Activated naive CD4-positive, alpha-beta T cell treated with anti-CD3 and anti-CD28 coated beads, Interleukin-2, amount 50 U/mL, for 72 hours (primary cell): Measurements from ENCODE around the gene DIP2C. TPM values are rescaled to one million over a fixed set of nuclear protein-coding genes. Genes with fewer than 3 reads are reported as not detected.
A peak's percentile ranks its signal among the peaks of the same experiment; 100 is the strongest.
"Not testable (repeated sequence)": the region's sequence is repeated elsewhere in the genome, so short reads cannot be mapped to it uniquely, and the experiment has no call there.

Experiments used
- ATAC-seq, 2 donors: fragments of 150-1000 bp; cut with Tn5 transposase; 2 replicates each; pipeline ENCODE4 v1.10.0; 2021; ENCODE audit warnings: mild to moderate bottlenecking in 2 of 2, moderate library complexity in 2 of 2
- DNase-seq, 2 donors: peaks; one replicate each; pipeline ENCODE4 v3.0.0; 2021 to 2022; ENCODE audit warnings: low spot score in 2 of 2
- H3K27ac Mint-ChIP-seq, 2 donors: one replicate each; pipeline ENCODE4 v1.8.0; 2022; ENCODE audit warnings: mild to moderate bottlenecking in 2 of 2, mixed read lengths in 2 of 2
- H3K36me3 Mint-ChIP-seq, 2 donors: one replicate each; pipeline ENCODE4 v1.8.0; 2022; ENCODE audit warnings: mixed read lengths in 2 of 2
- H3K9me3 Mint-ChIP-seq, 2 donors: one replicate each; pipeline ENCODE4 v1.8.0; 2022; ENCODE audit warnings: mixed read lengths in 2 of 2
- total RNA-seq, 2 donors: library from RNA; stranded (reverse); gene quantifications; one replicate each; pipeline ENCODE4 v1.2.3, GENCODE V29; 2022

Gene DIP2C
- total RNA-seq, 2 donors from 2014 or later = 0.55 to 1.7 TPM

- DNase-seq (no peak), ATAC-seq (no peak)
- H3K9me3 Mint-ChIP-seq = no peaks in the 10 kb centered on the region
- no peak overlapping the region for H3K27ac Mint-ChIP-seq
- H3K36me3 Mint-ChIP-seq = no peaks in the 10 kb centered on the region
These were observed 175.3 kb downstream of the DIP2C start for GRCh38 chr10:514137-514671.

- ATAC-seq (no peak), DNase-seq (no peak)
- Mint-ChIP-seq H3K36me3 (no peaks in the 10 kb centered on the region), H3K9me3 (no peaks in the 10 kb centered on the region), H3K27ac (no peak overlapping the region)
These were observed 176.1 kb downstream of the DIP2C start for GRCh38 chr10:513393-513792.

- H3K9me3 Mint-ChIP-seq, H3K27ac Mint-ChIP-seq, DNase-seq, H3K36me3 Mint-ChIP-seq, ATAC-seq: not testable (repeated sequence)
These were observed 176.8 kb downstream of the DIP2C start for GRCh38 chr10:512661-513060.

- no peak for DNase-seq
- Mint-ChIP-seq H3K36me3 (no peaks in the 10 kb centered on the region), H3K9me3 (no peaks in the 10 kb centered on the region), H3K27ac (no peak overlapping the region)
- ATAC-seq = no peak
These were observed 177.6 kb downstream of the DIP2C start for GRCh38 chr10:511849-512191.

GRCh38 chr10:511101-511848, 178.2 kb downstream of the DIP2C start:
- ATAC-seq = peak; percentile 90 to 92
- H3K36me3 Mint-ChIP-seq = no peaks in the 10 kb centered on the region
- no peak overlapping the region for H3K27ac Mint-ChIP-seq
- no peaks in the 10 kb centered on the region for H3K9me3 Mint-ChIP-seq
- DNase-seq = peak; percentile 70 to 91

GRCh38 chr10:510415-510881, 179.0 kb downstream of the DIP2C start:
- H3K36me3 Mint-ChIP-seq = no peaks in the 10 kb centered on the region
- ATAC-seq (no peak), DNase-seq (no peak)
- H3K27ac Mint-ChIP-seq = no peak overlapping the region
- H3K9me3 Mint-ChIP-seq = no peaks in the 10 kb centered on the region

GRCh38 chr10:509361-510102, 179.9 kb downstream of the DIP2C start:
- DNase-seq (no peak), ATAC-seq (no peak)
- no peak overlapping the region for H3K27ac Mint-ChIP-seq
- H3K9me3 Mint-ChIP-seq = no peaks in the 10 kb centered on the region
- no peaks in the 10 kb centered on the region for H3K36me3 Mint-ChIP-seq

- Mint-ChIP-seq H3K9me3 (no peaks in the 10 kb centered on the region), H3K27ac (no peak overlapping the region), H3K36me3 (no peaks in the 10 kb centered on the region)
- DNase-seq (no peak), ATAC-seq (no peak)
These were observed 180.7 kb downstream of the DIP2C start for GRCh38 chr10:508726-509125.

GRCh38 chr10:507908-508444, 181.5 kb downstream of the DIP2C start:
- ATAC-seq (no peak), DNase-seq (no peak)
- no peak overlapping the region for H3K27ac Mint-ChIP-seq
- peaks cover 0 to 2% of the 10 kb centered on the region in 2 donors for H3K36me3 Mint-ChIP-seq
- no peaks in the 10 kb centered on the region for H3K9me3 Mint-ChIP-seq

- H3K27ac Mint-ChIP-seq = no peak overlapping the region
- no peaks in the 10 kb centered on the region for H3K9me3 Mint-ChIP-seq
- no peak for DNase-seq
- ATAC-seq = no peak
- H3K36me3 Mint-ChIP-seq = peaks cover 0 to 4% of the 10 kb centered on the region in 2 donors
These were observed 182.1 kb downstream of the DIP2C start for GRCh38 chr10:507355-507699.

- no peak for ATAC-seq
- peaks cover 0 to 4% of the 10 kb centered on the region in 2 donors for H3K36me3 Mint-ChIP-seq
These were observed 182.8 kb downstream of the DIP2C start for GRCh38 chr10:506451-507354.

GRCh38 chr10:505419-505818, 184.0 kb downstream of the DIP2C start:
- no peak for DNase-seq

More at GRCh38 chr10:506451-507354, 182.8 kb downstream of the DIP2C start:
- no peaks in the 10 kb centered on the region for H3K9me3 Mint-ChIP-seq
- no peak overlapping the region for H3K27ac Mint-ChIP-seq
- DNase-seq = no peak

GRCh38 chr10:504806-505205, 184.7 kb downstream of the DIP2C start:
- no peaks in the 10 kb centered on the region for H3K9me3 Mint-ChIP-seq
- no peak overlapping the region for H3K27ac Mint-ChIP-seq
- DNase-seq (no peak), ATAC-seq (no peak)
- peaks cover 0 to 4% of the 10 kb centered on the region in 2 donors for H3K36me3 Mint-ChIP-seq

More at GRCh38 chr10:505419-505818, 184.0 kb downstream of the DIP2C start:
- no peaks in the 10 kb centered on the region for H3K9me3 Mint-ChIP-seq
- no peak overlapping the region for H3K27ac Mint-ChIP-seq
- H3K36me3 Mint-ChIP-seq = peaks cover 0 to 4% of the 10 kb centered on the region in 2 donors
- no peak for ATAC-seq

- Mint-ChIP-seq H3K36me3 (peaks cover 0 to 4% of the 10 kb centered on the region in 2 donors), H3K27ac (no peak overlapping the region), H3K9me3 (no peaks in the 10 kb centered on the region)
- no peak for ATAC-seq
- DNase-seq = no peak
These were observed 185.3 kb downstream of the DIP2C start for GRCh38 chr10:504121-504611.

GRCh38 chr10:501596-501995, 187.9 kb downstream of the DIP2C start:
- ATAC-seq = no peak
- Mint-ChIP-seq H3K9me3 (no peaks in the 10 kb centered on the region), H3K27ac (no peak overlapping the region), H3K36me3 (peaks cover 0 to 4% of the 10 kb centered on the region in 2 donors)
- no peak for DNase-seq

GRCh38 chr10:500876-501275, 188.6 kb downstream of the DIP2C start:
- Mint-ChIP-seq H3K9me3 (no peaks in the 10 kb centered on the region), H3K36me3 (peaks cover 0 to 4% of the 10 kb centered on the region in 2 donors), H3K27ac (no peak overlapping the region)
- DNase-seq (no peak), ATAC-seq (no peak)
